IPS DF 4.7 (cell line): ENCODE data around the gene FAM13A.
"Not testable (repeated sequence)": the region's sequence is repeated elsewhere in the genome, so short reads cannot be mapped to it uniquely, and the experiment has no call there.

Source experiments
- DNase-seq: peaks from one replicate; pipeline ENCODE4 v3.0.0-alpha.2; 2013; ENCODE audit warnings: low spot score; ENCODE audit errors: extremely low read depth

FAM13A gene

GRCh38 chr4:89000844-89001360, 56.1 kb downstream of the FAM13A start:
- DNase-seq: no peak

DNA sequence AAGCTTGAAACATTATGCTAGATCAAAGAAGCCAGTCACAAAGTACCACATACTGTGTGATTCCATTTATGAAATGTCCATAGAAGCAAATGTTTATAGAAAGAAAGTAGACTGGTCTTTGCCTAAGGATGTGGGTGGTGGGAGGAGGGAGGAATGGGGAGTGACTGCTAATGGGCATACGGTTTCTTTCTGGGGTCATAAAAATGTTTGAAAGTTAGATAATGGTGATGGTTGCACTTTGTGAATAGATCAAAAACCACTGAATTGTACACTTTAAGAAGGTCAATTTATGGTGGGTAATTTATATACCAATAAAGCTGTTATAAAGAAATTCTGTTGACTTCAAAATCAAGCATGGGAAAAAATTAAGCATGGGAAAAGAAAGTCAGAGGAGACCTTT, 56.6 kb downstream of the FAM13A start:
- no peak for DNase-seq

- no peak for DNase-seq
Measured at GRCh38 chr4:88999392-88999930, 57.5 kb downstream of the FAM13A start.

DNA sequence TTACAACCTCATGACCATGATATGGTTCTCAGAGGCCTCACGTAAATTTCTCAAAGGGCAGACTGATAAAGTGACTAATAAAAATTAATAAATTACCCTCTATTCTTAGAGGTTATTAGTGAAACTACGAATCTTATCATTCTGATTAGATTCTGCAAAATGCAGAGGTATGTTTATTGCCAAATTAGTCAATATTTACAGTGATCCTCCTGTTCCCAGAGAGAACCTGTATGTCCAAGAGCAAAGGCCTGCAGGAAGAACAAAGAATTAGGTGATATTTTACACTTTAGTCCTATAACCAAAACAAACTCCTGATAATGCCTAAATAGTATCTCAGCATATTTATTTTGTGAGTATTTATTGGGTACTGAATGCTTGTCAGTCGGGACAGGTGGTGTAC, 58.1 kb downstream of the FAM13A start:
- DNase-seq: no peak

GRCh38 chr4:88998001-88998400, 59.0 kb downstream of the FAM13A start:
- no peak for DNase-seq

- no peak for DNase-seq
Measured at GRCh38 chr4:88995874-88996273, 61.1 kb downstream of the FAM13A start.

GRCh38 chr4:88995257-88995656, 61.7 kb downstream of the FAM13A start:
- DNase-seq: not testable (repeated sequence)

DNA sequence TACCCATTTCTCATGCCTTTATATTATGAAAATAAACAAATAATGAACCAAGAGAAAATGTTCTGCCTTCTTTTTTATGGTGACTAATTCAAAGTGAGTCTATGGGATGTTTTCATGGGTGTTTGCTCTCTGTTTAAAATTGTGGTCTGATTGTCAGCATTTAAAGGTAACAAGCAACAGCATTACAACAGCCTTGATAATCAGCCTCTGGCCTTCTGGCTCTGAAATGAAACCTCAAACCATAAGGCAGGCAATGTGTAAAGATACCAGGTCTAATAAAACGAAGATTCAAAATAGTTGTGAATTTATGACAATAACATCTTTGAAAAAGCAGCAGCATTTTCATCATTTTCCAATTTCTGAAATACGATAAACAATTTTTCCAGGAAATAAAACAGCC, 63.7 kb downstream of the FAM13A start:
- no peak for DNase-seq

GRCh38 chr4:88991746-88992145, 65.2 kb downstream of the FAM13A start:
- DNase-seq: no peak

DNA sequence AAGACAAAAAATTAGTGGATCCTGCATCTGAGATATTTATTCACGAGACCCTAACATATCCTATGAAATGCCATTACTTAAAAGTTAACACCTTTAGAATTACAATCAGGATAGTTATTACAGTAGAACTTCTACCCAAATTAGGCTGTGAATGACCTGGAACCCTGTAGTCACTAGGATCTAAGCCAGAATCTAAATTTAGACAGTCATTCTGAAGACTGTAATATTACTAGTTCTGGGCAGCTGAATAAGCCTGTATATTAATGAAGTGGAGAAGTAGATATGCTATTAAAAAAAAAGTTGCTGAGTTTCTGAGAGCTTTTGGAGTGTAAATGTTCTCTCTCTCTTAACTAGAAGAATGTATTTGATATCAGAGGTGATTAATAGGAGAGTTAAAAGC, 67.0 kb downstream of the FAM13A start:
- DNase-seq: no peak

DNA sequence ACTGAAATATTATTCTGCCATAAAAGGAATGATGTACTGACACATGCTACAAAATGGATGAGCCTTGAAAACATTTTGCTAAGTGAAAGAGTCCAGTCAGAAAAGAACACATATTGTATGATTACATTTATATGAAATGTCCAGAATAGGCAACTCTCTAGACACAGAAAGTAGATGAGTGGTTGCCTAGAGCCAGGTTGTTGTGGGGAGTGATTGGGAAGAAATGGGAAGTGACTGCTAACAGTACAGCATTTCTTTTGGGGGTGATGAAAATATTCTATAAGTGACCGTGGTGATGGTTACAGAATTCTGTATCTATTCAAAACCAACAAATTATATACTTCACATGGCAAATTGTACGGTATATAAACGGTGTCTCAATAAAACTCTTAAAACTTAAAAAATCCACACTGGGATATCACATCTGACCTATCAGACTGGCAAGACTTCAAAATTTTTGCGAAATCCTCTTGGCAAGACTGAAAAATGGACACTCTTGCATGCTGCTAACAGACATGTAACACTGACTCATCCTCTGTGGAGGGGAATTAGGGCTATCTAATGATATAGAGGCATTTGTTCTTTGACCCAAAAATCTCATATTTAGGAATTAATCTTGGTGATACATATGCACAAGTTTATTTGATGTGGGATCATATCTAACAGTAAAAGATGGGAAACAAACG, 71.8 kb downstream of the FAM13A start:
- DNase-seq: no peak

DNA sequence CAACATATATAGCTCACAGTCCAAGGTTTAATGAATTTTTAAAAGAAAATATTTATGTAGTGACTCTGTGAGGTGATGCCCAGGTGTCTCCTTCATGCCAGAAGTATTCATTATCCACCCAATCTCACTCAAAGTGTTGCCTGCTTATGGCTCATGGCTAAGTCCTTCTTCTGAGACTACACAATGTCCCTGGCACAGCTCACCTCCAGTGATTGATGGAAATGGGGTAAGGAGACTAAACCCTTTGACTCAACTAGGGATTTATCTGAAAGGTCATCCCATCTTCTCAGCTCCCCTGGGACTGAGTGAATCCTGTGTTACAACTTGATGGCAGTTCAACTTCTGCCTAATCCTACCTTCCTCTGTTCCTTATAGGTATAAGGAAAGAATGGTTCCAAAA, 74.2 kb downstream of the FAM13A start:
- no peak for DNase-seq

- DNase-seq: no peak
Measured at GRCh38 chr4:88981993-88982392, 75.0 kb downstream of the FAM13A start.

DNA sequence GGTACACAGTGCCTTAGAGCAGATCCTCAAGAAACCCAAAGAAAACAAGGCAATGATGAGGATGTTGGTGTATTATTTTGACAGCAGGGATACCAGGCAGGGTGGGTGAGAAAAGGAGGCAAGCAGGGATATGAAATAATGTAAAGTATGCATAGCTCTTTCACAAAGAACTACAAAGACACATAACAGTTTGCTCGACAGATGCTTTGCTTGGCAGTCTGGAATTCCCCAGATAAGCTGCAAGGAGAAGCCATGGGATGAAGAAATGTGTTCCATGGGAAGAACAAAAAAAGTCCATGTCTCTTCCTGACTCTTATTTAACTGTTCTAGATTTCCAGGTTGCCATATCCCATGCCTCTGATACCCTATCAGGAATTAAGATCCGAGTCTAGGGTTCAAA, 75.4 kb downstream of the FAM13A start:
- no peak for DNase-seq

GRCh38 chr4:88979276-88979675, 77.7 kb downstream of the FAM13A start:
- DNase-seq: no peak

DNA sequence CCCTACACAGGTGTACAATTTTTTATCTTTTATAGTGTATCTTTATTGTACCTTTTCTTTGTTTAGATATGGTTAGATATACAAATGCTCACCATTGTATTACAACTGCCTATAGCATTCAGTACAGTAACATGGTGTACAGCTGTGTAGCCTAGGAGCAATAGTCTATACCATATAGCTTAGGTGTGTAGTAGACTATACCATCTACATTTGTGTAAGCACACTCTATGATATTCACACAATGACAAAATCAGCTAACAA, 80.3 kb downstream of the FAM13A start:
- DNase-seq: no peak

GRCh38 chr4:88975958-88976774, 80.8 kb downstream of the FAM13A start:
- DNase-seq: no peak

DNA sequence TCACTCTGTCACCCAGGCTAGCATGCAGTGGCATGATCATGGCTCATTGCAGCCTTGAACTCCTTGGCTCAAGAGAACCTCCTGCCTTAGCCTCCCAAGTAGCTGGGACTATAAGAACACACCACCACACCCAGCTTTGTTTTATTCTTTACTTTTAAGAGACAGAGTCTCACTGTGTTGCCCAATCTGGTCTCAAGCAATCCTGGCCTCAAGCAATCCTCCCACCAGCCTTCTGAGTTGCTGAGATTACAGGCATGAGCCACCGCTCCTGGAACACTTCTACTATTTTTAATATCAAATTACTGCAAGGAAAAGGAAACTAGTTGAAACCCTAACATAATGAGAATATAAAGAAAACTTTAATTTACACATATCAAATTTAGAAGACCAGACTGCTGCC, 85.4 kb downstream of the FAM13A start:
- no peak for DNase-seq

GRCh38 chr4:88969746-88970145, 87.2 kb downstream of the FAM13A start:
- DNase-seq: no peak

DNA sequence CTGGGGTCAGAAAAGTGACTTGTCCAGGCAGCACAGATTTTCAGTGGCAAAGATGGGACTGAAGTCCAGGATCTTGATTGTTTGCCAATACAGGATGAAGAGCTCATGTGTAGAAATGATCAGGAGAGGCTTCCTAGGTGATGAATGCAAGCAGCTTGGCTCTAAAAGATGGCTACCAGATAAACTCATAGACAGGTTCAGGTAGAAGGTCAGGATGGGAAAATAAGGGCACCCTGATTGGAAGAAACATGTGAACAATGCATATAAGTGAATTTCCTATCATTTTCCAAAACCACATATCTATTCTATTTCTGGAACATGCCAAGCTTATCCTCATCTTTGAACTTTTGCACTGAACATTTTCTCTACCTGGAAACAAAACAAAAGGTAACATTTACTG, 87.7 kb downstream of the FAM13A start:
- DNase-seq: no peak

- no peak for DNase-seq
Measured at GRCh38 chr4:88967883-88968331, 89.1 kb downstream of the FAM13A start.

- no peak for DNase-seq
Measured at GRCh38 chr4:88965053-88965452, 91.9 kb downstream of the FAM13A start.

DNA sequence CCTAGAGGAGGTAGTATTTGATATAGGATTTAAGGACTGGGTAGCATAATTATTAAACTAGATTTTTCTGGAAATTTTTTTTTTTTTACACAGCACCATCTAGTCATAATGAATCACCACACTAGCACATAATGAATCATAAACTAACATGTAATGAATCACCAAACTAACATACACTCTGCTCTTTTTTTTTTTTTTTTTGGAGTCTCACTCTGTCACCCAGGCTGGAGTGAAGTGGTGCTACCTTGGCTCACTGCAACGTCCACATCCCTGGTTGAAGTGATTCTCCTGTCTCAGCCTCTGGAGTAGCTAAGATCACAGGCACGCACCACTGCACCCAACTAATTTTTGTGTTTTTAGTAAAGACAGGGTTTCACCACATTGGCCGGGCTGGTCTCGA, 92.5 kb downstream of the FAM13A start:
- DNase-seq: no peak
